Measurements from ENCODE around the gene EDEM3.
A peak's percentile ranks its signal among the peaks of the same experiment; 100 is the strongest.

Gene EDEM3

GRCh38 chr1:184698016-184698415, 56.6 kb downstream of the EDEM3 start:
- H3K36me3 ChIP-seq = peaks cover 49 to 97% (median 78%) of the 10 kb centered on the region in 11 experiments
- H4K20me1 ChIP-seq = peaks cover 0 to 7% (median 0%) of the 10 kb centered on the region in 11 experiments; a peak in 3 of 22 replicates

GRCh38 chr1:184696403-184696802, 58.3 kb downstream of the EDEM3 start:
- Histone ChIP-seq H4K20me1 (peaks cover 0 to 7% (median 0%) of the 10 kb centered on the region in 11 experiments; a peak in 3 of 22 replicates), H3K27me3 (no peaks in the 10 kb centered on the region), H3K27ac (no peak overlapping the region), H3K9me3 (replicated peaks in 1 of 11) (no peaks in the 10 kb centered on the region), H3K4me2 (no peak overlapping the region), H3K4me3 (no peak overlapping the region), H3K4me1 (peaks cover 0 to 22% (median 0%) of the 10 kb centered on the region in 10 experiments; a peak in 6 of 20 replicates), H3K36me3 (peaks cover 35 to 90% (median 71%) of the 10 kb centered on the region in 11 experiments), H3K9ac (no peak overlapping the region)
- TF ChIP-seq Cebpa-rat (IDR thresholded peaks at IDR 0.05) = no peak

More at GRCh38 chr1:184698016-184698415, 56.6 kb downstream of the EDEM3 start:
- no peak for TF ChIP-seq Cebpa-rat (IDR thresholded peaks at IDR 0.05)
- H3K4me3 ChIP-seq = no peak overlapping the region
- H3K27me3 ChIP-seq = no peaks in the 10 kb centered on the region
- H3K9me3 ChIP-seq (replicated peaks in 1 of 11) = no peaks in the 10 kb centered on the region
- no peak overlapping the region for H3K9ac ChIP-seq
- peaks cover 0 to 22% (median 0%) of the 10 kb centered on the region in 10 experiments; a peak in 9 of 20 replicates for H3K4me1 ChIP-seq
- no peak overlapping the region for H3K27ac ChIP-seq
- H3K4me2 ChIP-seq = no peak overlapping the region

GRCh38 chr1:184695023-184695422, 59.6 kb downstream of the EDEM3 start:
- H3K27me3 ChIP-seq = no peaks in the 10 kb centered on the region
- H3K36me3 ChIP-seq = peaks cover 28 to 85% (median 60%) of the 10 kb centered on the region in 11 experiments; a peak in 21 of 22 replicates
- H3K4me3 ChIP-seq = no peak overlapping the region
- no peak overlapping the region for H3K9ac ChIP-seq
- H3K9me3 ChIP-seq (replicated peaks in 1 of 11) = no peaks in the 10 kb centered on the region
- H3K4me2 ChIP-seq = peak overlapping the region in 3 of 11 experiments; percentile 24 to 62 (median 40); a peak in 3 of 22 replicates
- H3K4me1 ChIP-seq = peaks cover 0 to 24% (median 0%) of the 10 kb centered on the region in 10 experiments; a peak in 6 of 20 replicates
- TF ChIP-seq Cebpa-rat (IDR thresholded peaks at IDR 0.05) = no peak
- H4K20me1 ChIP-seq = peaks cover 0 to 7% (median 0%) of the 10 kb centered on the region in 11 experiments; a peak in 3 of 22 replicates
- no peak overlapping the region for H3K27ac ChIP-seq

- peaks cover 0 to 40% (median 0%) of the 10 kb centered on the region in 10 experiments; a peak in 6 of 20 replicates for H3K4me1 ChIP-seq
Observed at GRCh38 chr1:184693011-184693410, 61.6 kb downstream of the EDEM3 start.

GRCh38 chr1:184691719-184692324, 62.8 kb downstream of the EDEM3 start:
- TF ChIP-seq Cebpa-rat (IDR thresholded peaks at IDR 0.05) = no peak
- no peaks in the 10 kb centered on the region for H3K27me3 ChIP-seq
- no peak overlapping the region for H3K4me3 ChIP-seq
- H4K20me1 ChIP-seq = peaks cover 0 to 3% (median 0%) of the 10 kb centered on the region in 11 experiments; a peak in 2 of 22 replicates
- H3K4me1 ChIP-seq = peaks cover 0 to 52% (median 0%) of the 10 kb centered on the region in 10 experiments; a peak in 6 of 20 replicates
- H3K27ac ChIP-seq = no peak overlapping the region
- H3K9me3 ChIP-seq (replicated peaks in 1 of 11) = no peaks in the 10 kb centered on the region
- no peak overlapping the region for H3K4me2 ChIP-seq
- no peak overlapping the region for H3K9ac ChIP-seq
- H3K36me3 ChIP-seq = peaks cover 28 to 63% (median 39%) of the 10 kb centered on the region in 11 experiments; a peak in 21 of 22 replicates

More at GRCh38 chr1:184693011-184693410, 61.6 kb downstream of the EDEM3 start:
- Histone ChIP-seq H3K9me3 (replicated peaks in 1 of 11) (no peaks in the 10 kb centered on the region), H4K20me1 (peaks cover 0 to 3% (median 0%) of the 10 kb centered on the region in 11 experiments; a peak in 2 of 22 replicates), H3K36me3 (peaks cover 28 to 71% (median 46%) of the 10 kb centered on the region in 11 experiments; a peak in 21 of 22 replicates), H3K4me2 (no peak overlapping the region), H3K4me3 (no peak overlapping the region), H3K27me3 (no peaks in the 10 kb centered on the region), H3K27ac (no peak overlapping the region), H3K9ac (no peak overlapping the region)
- TF ChIP-seq Cebpa-rat (IDR thresholded peaks at IDR 0.05) = no peak

GRCh38 chr1:184686540-184686939, 68.1 kb downstream of the EDEM3 start:
- Histone ChIP-seq H4K20me1 (no peaks in the 10 kb centered on the region), H3K9ac (no peak overlapping the region; a peak in 1 of 22 replicates), H3K4me2 (peak overlapping the region in 3 of 11 experiments; percentile 26 to 52 (median 35); a peak in 5 of 22 replicates), H3K27me3 (no peaks in the 10 kb centered on the region), H3K4me1 (peaks cover 0 to 53% (median 0%) of the 10 kb centered on the region in 10 experiments; a peak in 6 of 20 replicates), H3K9me3 (replicated peaks in 1 of 11) (peaks cover 0 to 14% (median 6%) of the 10 kb centered on the region in 11 experiments; a peak in 13 of 22 replicates), H3K27ac (peak overlapping the region in 2 of 11 experiments; percentile 19 to 28; a peak in 1 of 22 replicates), H3K4me3 (no peak overlapping the region), H3K36me3 (peaks cover 0 to 15% (median 0%) of the 10 kb centered on the region in 11 experiments; a peak in 2 of 22 replicates)
- TF ChIP-seq Cebpa-rat (IDR thresholded peaks at IDR 0.05) = no peak

GRCh38 chr1:184685116-184685515, 69.5 kb downstream of the EDEM3 start:
- no peak for TF ChIP-seq Cebpa-rat (IDR thresholded peaks at IDR 0.05)
- H3K27ac ChIP-seq = no peak overlapping the region
- H3K27me3 ChIP-seq = no peaks in the 10 kb centered on the region
- no peak overlapping the region for H3K4me3 ChIP-seq
- H3K9me3 ChIP-seq (replicated peaks in 1 of 11) = peaks cover 14 to 28% (median 19%) of the 10 kb centered on the region in 11 experiments; a peak in 21 of 22 replicates
- H3K9ac ChIP-seq = no peak overlapping the region
- peaks cover 0 to 52% (median 0%) of the 10 kb centered on the region in 10 experiments; a peak in 6 of 20 replicates for H3K4me1 ChIP-seq
- H3K4me2 ChIP-seq = peak overlapping the region in 2 of 11 experiments; percentile 19 to 23; a peak in 2 of 22 replicates
- peaks cover 0 to 8% (median 0%) of the 10 kb centered on the region in 11 experiments; a peak in 2 of 22 replicates for H3K36me3 ChIP-seq
- H4K20me1 ChIP-seq = no peaks in the 10 kb centered on the region

GRCh38 chr1:184684285-184685074, 70.2 kb downstream of the EDEM3 start:
- Histone ChIP-seq H3K36me3 (0 out of 22 replicates have a peak, but pooled peaks cover 0 to 1% (median 0%) of the 10 kb centered on the region in 11 experiments), H3K9me3 (replicated peaks in 1 of 11) (peaks cover 14 to 32% (median 21%) of the 10 kb centered on the region in 11 experiments), H3K9ac (no peak overlapping the region), H3K4me2 (no peak overlapping the region), H3K4me1 (peaks cover 0 to 45% (median 0%) of the 10 kb centered on the region in 10 experiments; a peak in 6 of 20 replicates), H4K20me1 (no peaks in the 10 kb centered on the region), H3K4me3 (no peak overlapping the region), H3K27ac (no peak overlapping the region), H3K27me3 (no peaks in the 10 kb centered on the region)
- no peak for TF ChIP-seq Cebpa-rat (IDR thresholded peaks at IDR 0.05)

Data from BLaER1 treated with 17β-estradiol and CSF1 and Interleukin-3, amounts not matched to agents 10 nM and 100 nM (cell line).